Transverse colon (tissue), 4 donors: Measurements from ENCODE around the gene FRMD8. TPM values are rescaled to one million over a fixed set of nuclear protein-coding genes. Genes with fewer than 3 reads are reported as not detected.

Experiments
- DNase-seq: peaks from one replicate; pipeline ENCODE4 v3.0.0-alpha.2; 2019
- H3K27ac ChIP-seq, 4 donors: fragments of 200-600 bp; sonication (generic); 2 replicates each; pipeline ENCODE4 v1.5.1; 2016 to 2018; ENCODE audit warnings: inconsistent platforms in 4 of 4
- H3K27me3 ChIP-seq: fragments of 200-600 bp; sonication (generic); 2 replicates; pipeline ENCODE4 v1.5.1; 2017; ENCODE audit warnings: inconsistent platforms
- H3K36me3 ChIP-seq, 4 donors: fragments of 200-600 bp; sonication (generic); 2 replicates each; pipeline ENCODE4 v1.5.1; 2017 to 2019; ENCODE audit warnings: inconsistent platforms in 4 of 4
- H3K4me1 ChIP-seq, 4 donors: fragments of 200-600 bp; sonication (generic); 2 replicates each; pipeline ENCODE4 v1.5.1; 2017 to 2020; ENCODE audit warnings: inconsistent platforms in 4 of 4
- H3K4me3 ChIP-seq, 4 donors: fragments of 200-600 bp; sonication (generic); 1 replicate in 1 of 4; 2 replicates in 3 of 4; pipeline versions ENCODE4 v1.5.1 to v1.6.1; 2017 to 2019; ENCODE audit warnings: inconsistent platforms in 4 of 4
- H3K9me3 ChIP-seq, 2 donors: fragments of 200-600 bp; sonication (generic); 2 replicates each; pipeline ENCODE4 v1.5.1; 2017 to 2019; ENCODE audit warnings: inconsistent platforms in 2 of 2
- CTCF ChIP-seq, 5 experiments: fragments of 200-600 bp in 3 of 5; fragments of 450-650 bp in 2 of 5; sonication (generic) in 3 of 5; IDR thresholded peaks; 1 replicate in 2 of 5; 2 replicates in 3 of 5; pipeline ENCODE4 v1.5.1; 2016 to 2017; ENCODE audit warnings: antibody characterized with exemption in 5 of 5, inconsistent platforms in 3 of 5, mild to moderate bottlenecking in 2 of 5, moderate library complexity in 1 of 5
- EP300 ChIP-seq: sonication (generic); formaldehyde crosslinking; IDR thresholded peaks from one replicate; pipeline ENCODE4 v1.6.1; 2017; ENCODE audit warnings: antibody characterized with exemption, low read depth
- POLR2A ChIP-seq: fragments of 450-650 bp; IDR thresholded peaks from one replicate; pipeline ENCODE4 v1.6.1; 2016; ENCODE audit warnings: antibody characterized with exemption, mild to moderate bottlenecking, moderate library complexity
- POLR2AphosphoS5 ChIP-seq, 3 donors: sonication (generic); formaldehyde crosslinking; IDR thresholded peaks; one replicate each; pipeline ENCODE4 v1.6.1; 2016; ENCODE audit warnings: antibody characterized with exemption in 3 of 3
- WGBS, 2 donors: methylation state at CpG; one replicate each; pipeline ENCODE4 v1.1.5; 2018; ENCODE audit warnings: low coverage in 1 of 2; 5-methylcytosine and 5-hydroxymethylcytosine counted together
- in situ Hi-C, 4 donors: fragments of 200-750 bp; cut with MboI; loops; one replicate each; pipeline versions ENCODE4 v1.15.0 to v1.15.1; 2017; ENCODE audit warnings: low sequenced_read_pairs in 3 of 4, low pct_ligation_motif_present in 1 of 4, low pct_unique_long_range_greater_than_20kb in 1 of 4
- intact Hi-C: fragments of 100-400 bp; cut with DNase I; formaldehyde crosslinking; loops from one replicate; pipeline ENCODE4 v1.15.1; 2023; ENCODE audit warnings: low total_unique reads
- total RNA-seq, 4 donors: library from RNA; depleted of rRNA; stranded (reverse); fragments of >200 nt; gene quantifications; one replicate each; pipeline ENCODE4 v1.1.0, GENCODE V29; 2016

FRMD8 gene
- total RNA-seq, 4 donors from 2014 or later: 64.3 to 164 (median 128) TPM

- TF ChIP-seq EP300: no peak
- peak; percentile 59 to 86 (median 65) for TF ChIP-seq POLR2AphosphoS5 (IDR thresholded peaks at IDR 0.05)
- no peak for TF ChIP-seq CTCF (IDR thresholded peaks at IDR 0.05)
- no peak for TF ChIP-seq POLR2A
- H3K4me3 ChIP-seq: no peak overlapping the region
- intact Hi-C loops (no loop called here), in situ Hi-C loops (no loop called here)
- 84 to 90% methylated on average over 4 to 5 of the region's 5 CpGs for WGBS, 2 donors
- DNase-seq: peak; percentile 19
- no peaks in the 10 kb centered on the region for H3K27me3 ChIP-seq
- H3K27ac ChIP-seq: peak overlapping the region; percentile 13 to 100 (median 73)
- H3K9me3 ChIP-seq: no peaks in the 10 kb centered on the region
- H3K4me1 ChIP-seq: peaks cover 15 to 86% (median 28%) of the 10 kb centered on the region in 4 donors
- peaks cover 0 to 48% (median 18%) of the 10 kb centered on the region in 4 donors for H3K36me3 ChIP-seq
These were observed 50.1 kb downstream of the FRMD8 start for GRCh38 chr11:65436412-65437032.

- no peak overlapping the region for H3K4me3 ChIP-seq
- no peaks in the 10 kb centered on the region for H3K27me3 ChIP-seq
- WGBS, 2 donors: 80 to 81% methylated on average over 9 to 14 of the region's 14 CpGs
- H3K9me3 ChIP-seq: no peaks in the 10 kb centered on the region
- TF ChIP-seq CTCF (IDR thresholded peaks at IDR 0.05): no peak
- no peak for TF ChIP-seq EP300
- TF ChIP-seq POLR2A: peak; percentile 39
- TF ChIP-seq POLR2AphosphoS5 (IDR thresholded peaks at IDR 0.05): peak; percentile 53 to 80 (median 57)
- in situ Hi-C loops (no loop called here), intact Hi-C loops (no loop called here)
- peak; percentile 10 for DNase-seq
- H3K4me1 ChIP-seq: peaks cover 19 to 85% (median 23%) of the 10 kb centered on the region in 4 donors
- peak overlapping the region; percentile 7 to 100 (median 72) for H3K27ac ChIP-seq
- peaks cover 0 to 48% (median 18%) of the 10 kb centered on the region in 4 donors for H3K36me3 ChIP-seq
These were observed 51.2 kb downstream of the FRMD8 start for GRCh38 chr11:65437436-65438227.

GRCh38 chr11:65438257-65439151 is 52.1 kb downstream of the FRMD8 start:
- TF ChIP-seq CTCF (IDR thresholded peaks at IDR 0.05): no peak
- TF ChIP-seq POLR2AphosphoS5 (IDR thresholded peaks at IDR 0.05): peak; percentile 43 to 69 (median 66)
- Histone ChIP-seq H3K27me3 (no peaks in the 10 kb centered on the region), H3K4me3 (no peak overlapping the region), H3K4me1 (peaks cover 16 to 77% (median 21%) of the 10 kb centered on the region in 4 donors), H3K9me3 (no peaks in the 10 kb centered on the region), H3K27ac (peak overlapping the region; percentile 45 to 100 (median 74)), H3K36me3 (peaks cover 0 to 49% (median 16%) of the 10 kb centered on the region in 4 donors)
- 84 to 93% methylated on average over 9 of the region's 9 CpGs for WGBS, 2 donors
- intact Hi-C loops: no loop called here
- in situ Hi-C loops: no loop called here
- no peak for DNase-seq
